Spleen (tissue), 7 donors: ENCODE data around the gene TNNI3K.

Source experiments
- POLR2A ChIP-seq, 3 donors: fragments of 450-650 bp; IDR thresholded peaks; one replicate each; pipeline ENCODE4 v1.5.1; 2017; ENCODE audit warnings: antibody characterized with exemption in 3 of 3, mild to moderate bottlenecking in 1 of 3
- TF ChIP-seq, protein P1 (sequence below), 11 experiments: fragments of 200-600 bp in 7 of 11; fragments of 450-650 bp in 4 of 11; sonication (generic) in 4 of 11; IDR thresholded peaks in 8 of 11; conservative IDR thresholded peaks in 3 of 11; 1 replicate in 7 of 11; 2 replicates in 4 of 11; pipeline versions ENCODE4 v1.4.0 to v1.8.0; 2016 to 2021; ENCODE audit warnings: antibody characterized with exemption in 11 of 11, inconsistent platforms in 4 of 11, mild to moderate bottlenecking in 1 of 11
- donor health status: DM: no; HTN: no; CAD: no; lungs with moderate emphysema.
- donor health status: DM: no; HTN: no; CAD: no.
- donor health status: DM: no; HTN: no; CAD: no.

DNA sequence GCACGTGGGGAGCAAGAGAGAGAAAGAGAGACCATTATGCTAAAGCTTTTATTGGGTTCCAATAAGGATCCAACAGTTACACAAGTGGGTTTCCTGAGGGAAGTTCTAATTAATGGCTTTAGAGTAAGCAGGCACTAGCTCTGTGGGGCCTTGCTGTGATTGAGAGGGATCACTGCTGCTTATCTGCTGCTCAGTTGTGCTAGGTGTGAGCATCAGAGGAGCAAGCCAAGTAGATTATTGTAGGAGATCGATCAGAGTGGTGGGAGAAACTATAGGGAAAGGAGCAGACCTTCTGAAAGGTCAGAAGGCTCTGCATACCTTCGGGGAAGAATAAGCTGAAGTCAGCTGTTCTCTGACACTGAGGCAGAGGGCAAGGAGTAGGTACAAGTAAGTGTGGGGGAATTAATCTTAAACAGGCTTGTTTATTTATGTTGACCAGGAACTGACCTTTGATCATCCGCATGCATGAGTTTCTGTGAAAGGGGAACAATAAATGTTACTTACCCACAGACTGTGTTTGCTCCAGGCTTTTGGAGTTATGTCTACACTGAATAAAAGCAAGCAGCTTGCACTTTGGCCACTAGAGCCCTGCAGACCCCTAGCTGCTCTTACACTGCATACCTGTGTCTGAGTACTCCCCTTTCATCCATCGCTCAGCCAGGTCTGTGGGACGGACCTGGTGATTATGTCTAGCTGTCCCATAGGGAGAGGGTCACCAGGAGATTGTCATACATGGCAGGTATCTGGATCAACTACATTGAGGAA is 89.7 kb downstream of the TNNI3K start:
- TF ChIP-seq POLR2A (IDR thresholded peaks at IDR 0.05), result no peak
- TF ChIP-seq, protein P1, sequence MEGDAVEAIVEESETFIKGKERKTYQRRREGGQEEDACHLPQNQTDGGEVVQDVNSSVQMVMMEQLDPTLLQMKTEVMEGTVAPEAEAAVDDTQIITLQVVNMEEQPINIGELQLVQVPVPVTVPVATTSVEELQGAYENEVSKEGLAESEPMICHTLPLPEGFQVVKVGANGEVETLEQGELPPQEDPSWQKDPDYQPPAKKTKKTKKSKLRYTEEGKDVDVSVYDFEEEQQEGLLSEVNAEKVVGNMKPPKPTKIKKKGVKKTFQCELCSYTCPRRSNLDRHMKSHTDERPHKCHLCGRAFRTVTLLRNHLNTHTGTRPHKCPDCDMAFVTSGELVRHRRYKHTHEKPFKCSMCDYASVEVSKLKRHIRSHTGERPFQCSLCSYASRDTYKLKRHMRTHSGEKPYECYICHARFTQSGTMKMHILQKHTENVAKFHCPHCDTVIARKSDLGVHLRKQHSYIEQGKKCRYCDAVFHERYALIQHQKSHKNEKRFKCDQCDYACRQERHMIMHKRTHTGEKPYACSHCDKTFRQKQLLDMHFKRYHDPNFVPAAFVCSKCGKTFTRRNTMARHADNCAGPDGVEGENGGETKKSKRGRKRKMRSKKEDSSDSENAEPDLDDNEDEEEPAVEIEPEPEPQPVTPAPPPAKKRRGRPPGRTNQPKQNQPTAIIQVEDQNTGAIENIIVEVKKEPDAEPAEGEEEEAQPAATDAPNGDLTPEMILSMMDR (IDR thresholded peaks at IDR 0.05 in 8 of 11, conservative IDR thresholded peaks at IDR 0.05 in 3 of 11), result no peak
